HG03457 (cell line): ENCODE data around the gene NPAS3.

Experiments used
- ATAC-seq: cut with Tn5 transposase; IDR thresholded peaks from one replicate; pipeline ENCODE4 v1.9.1; 2021; ENCODE audit warnings: moderate number of reproducible peaks; ENCODE audit not compliant: unreplicated experiment

Gene NPAS3

DNA sequence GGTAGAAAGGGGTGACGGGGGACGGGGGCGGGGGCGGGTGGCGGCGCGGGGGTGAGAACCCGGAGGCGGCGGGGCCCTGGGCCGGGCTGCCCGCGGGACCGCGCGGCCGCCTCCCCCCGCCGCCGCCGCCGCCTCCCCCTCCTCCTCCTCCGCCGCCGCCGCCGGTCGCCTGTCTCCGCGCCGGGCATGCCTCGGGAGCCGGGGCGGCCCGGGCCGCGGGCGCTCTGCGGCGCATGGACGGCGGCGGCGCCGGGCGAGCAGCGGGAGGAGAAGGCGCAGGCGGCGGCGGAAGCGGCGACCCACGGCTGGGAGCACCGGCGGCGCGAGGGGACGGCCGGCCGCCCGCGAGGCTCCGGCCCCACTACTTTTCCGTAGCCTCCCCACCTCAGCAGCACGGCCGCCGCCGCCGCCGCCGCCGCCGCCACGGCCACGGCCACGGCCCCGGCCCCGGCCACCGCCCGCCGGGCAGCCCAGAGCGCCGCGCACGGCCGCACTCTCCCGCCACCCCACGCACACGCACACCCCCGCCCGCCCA is at the start of gene NPAS3:
NPAS3 (plus strand) TSS at position 161 of the 535 bp plus-strand sequence.
- ATAC-seq, result no peak

- no peak for ATAC-seq
Observed at GRCh38 chr14:32896979-32897697, 41.5 kb upstream of the NPAS3 start.

DNA sequence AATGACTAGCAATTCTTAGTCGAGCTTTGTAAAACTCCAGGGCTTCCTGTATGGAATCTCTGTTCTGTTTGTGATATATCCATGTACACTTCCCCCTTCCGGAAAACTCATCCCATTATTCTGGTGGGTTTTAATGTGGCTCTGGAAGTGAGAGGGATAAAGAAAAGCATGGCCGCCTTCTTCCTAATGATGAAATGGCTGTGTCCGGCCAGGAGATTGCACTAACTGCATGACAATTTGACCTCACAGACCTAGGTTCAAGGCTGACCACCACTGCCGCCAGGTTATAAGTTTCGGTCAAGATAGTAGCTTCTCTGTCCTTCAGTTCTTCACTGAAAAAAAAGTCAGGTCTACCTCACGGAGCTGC is 41.0 kb upstream of the NPAS3 start:
- ATAC-seq, result no peak

- ATAC-seq, result no peak
Observed at GRCh38 chr14:32898876-32899275, 39.8 kb upstream of the NPAS3 start.

DNA sequence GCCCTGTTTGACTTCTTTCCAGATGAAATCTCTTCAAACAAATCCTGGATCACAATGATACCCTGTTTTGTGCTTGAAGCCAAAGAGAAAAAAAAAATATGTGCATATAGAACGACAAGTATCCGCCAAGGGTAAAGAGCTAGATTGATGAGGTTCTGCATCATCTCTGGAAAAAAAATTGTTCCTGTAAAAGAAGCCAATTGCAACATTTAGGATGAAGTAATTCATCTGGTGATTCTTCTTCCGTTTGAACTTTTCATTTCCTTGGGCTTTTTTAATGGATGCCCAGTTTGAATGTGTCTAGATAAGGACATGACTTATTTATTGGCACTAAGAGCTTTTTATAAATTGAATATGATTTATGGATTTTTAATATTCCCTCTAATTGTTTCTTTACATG is 38.1 kb upstream of the NPAS3 start:
- ATAC-seq, result no peak

GRCh38 chr14:32905013-32905412 is 33.7 kb upstream of the NPAS3 start:
- ATAC-seq, result no peak

- no peak for ATAC-seq
Observed at GRCh38 chr14:32906672-32907071, 32.0 kb upstream of the NPAS3 start.

GRCh38 chr14:32908196-32909084 is 30.2 kb upstream of the NPAS3 start:
- no peak for ATAC-seq

- no peak for ATAC-seq
Observed at GRCh38 chr14:32913725-32914124, 25.0 kb upstream of the NPAS3 start.

- ATAC-seq, result no peak
Observed at GRCh38 chr14:32914391-32914790, 24.3 kb upstream of the NPAS3 start.

GRCh38 chr14:32920696-32921276 is 17.9 kb upstream of the NPAS3 start:
- no peak for ATAC-seq

DNA sequence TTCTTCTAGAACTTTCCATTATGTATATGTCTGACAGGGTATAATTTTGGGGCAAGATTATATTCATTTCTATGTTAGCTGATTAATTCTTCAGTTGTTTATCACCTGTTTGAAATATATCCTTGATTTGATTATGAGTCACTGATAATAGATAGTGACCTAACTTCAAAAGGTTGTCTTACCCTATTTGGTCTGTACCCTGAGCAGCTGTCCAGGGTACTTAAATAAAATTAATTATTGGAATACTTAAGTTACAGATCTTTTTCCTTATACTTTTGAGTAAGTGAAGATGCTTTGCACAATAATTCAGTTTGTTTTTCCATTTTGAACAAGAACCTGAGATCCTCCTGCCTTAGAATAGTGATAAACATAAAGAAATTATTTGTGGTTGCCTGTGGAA is 13.2 kb upstream of the NPAS3 start:
- ATAC-seq, result no peak

GRCh38 chr14:32932302-32932913 is 6.3 kb upstream of the NPAS3 start:
- ATAC-seq, result no peak

DNA sequence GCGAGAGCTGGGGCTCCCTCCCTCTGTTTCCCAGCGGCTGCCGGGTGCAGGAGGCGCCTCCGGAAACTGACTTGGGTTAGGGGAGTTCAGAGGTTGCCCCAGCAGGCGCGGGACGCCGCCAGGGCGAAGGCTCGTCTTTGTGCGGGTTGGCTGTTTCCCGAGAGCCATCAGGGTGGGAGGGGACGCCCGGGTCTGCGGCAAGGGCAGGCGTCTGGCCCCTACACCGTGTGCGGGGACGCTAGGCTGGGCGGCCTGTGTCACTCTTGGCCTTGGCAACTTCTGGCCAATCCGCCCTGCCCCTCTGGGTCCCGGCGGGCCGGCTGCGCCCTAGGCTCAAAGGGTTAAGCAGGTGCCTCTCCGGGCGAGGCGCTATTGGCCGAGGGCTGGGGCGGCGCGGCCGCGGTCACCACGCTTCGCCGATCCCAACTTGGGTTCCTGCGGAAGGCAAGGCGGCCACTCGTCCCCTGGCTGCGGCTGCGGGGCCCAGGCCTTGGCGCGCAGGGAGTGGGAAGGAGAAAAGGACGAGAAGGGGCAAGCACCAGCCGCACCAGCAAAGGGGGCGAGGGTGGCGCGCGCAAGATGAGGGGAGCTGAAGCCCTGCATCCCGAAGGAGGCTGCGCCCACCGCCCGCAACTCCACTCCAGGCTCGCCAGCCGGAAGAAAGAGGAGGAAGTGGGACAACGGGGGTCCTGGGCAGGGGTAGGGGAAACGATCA is 5.6 kb upstream of the NPAS3 start:
- no peak for ATAC-seq

GRCh38 chr14:32933629-32934072 is 5.0 kb upstream of the NPAS3 start:
- no peak for ATAC-seq

DNA sequence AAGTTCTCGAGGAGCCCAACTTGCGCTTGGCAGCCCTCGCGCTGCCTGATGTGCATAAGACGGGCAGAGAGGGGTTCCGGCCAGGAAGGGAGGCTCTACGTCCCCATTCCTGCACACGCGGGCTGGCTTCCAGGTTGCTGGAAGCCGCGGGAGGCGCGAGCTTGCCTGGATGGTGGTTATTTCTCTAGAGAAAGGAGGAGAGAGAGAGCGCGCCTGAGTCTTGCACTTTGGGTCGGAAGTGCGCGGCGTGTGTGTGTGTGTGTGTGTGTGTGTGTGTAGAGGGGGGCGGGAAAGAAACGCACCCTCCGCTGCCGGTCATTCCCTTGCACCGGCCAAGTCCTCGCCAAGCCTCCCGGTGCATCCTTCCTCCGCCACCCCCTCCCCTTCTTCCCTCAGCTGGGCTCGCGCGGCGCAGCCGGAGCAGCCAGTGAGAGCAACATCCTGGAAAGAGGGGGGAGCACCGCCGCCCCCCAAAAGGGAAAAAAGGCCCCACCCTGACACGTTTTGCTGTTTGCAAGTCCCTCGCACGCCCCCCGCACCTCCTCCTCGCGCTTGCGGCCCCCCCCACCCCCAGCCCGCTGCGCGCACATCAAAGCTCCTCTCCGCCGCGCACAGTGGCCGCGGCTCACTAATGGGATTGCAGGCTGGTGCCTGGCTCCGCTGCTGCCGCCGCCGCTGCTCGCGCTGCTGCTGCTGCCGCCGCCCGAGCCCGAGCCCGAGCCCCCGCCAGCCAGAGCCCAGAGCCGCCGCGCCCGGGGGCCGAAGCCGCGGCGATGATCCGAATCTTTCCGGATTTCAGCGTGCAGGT is 4.4 kb upstream of the NPAS3 start:
- no peak for ATAC-seq

- no peak for ATAC-seq
Observed at GRCh38 chr14:32934881-32935633, 3.6 kb upstream of the NPAS3 start.

DNA sequence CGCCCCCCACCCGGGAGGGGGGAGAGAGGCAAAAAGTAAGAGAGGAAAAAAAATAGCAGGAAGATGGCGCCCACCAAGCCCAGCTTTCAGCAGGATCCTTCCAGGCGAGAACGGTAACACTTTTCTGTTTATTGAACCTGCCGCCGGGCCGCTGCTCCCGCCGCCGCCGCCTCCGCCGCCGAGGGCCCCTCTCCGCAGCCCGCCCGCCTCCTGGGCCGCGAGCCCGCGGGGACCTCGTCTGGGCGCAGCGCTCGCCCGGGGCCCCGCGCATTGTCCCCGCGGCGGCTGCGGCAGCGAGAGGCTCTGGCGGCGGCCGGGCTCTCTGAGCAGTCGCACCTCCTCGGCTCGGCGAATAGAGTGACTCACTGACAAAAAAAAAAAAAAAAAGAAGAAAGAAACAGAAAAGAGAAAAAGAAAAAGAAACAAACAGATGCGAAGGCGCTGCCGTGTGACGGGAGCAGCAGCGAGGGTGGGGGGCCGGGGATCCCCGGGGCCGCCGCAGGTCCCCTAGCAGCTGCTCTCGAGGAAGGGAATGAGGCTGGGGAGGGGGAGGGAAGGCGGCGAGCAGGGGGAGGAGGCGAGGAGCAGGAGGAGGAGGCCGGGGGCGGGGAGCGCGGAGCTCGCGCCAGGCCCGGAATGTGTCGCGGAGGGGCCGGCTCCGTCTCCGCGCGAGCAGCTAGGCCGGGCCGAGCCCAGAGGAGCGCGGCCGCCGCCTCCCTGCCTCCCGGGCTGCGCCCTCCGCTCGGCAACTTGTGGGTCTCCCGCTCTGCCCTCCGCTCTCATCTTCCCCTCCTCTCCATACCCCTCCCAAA is 781 bp downstream of the NPAS3 start:
- ATAC-seq, result no peak
